RWPE1 (cell line): ENCODE data around the gene SMURF2.

Experiments
- CTCF ChIA-PET: fragments of 350-600 bp; sonication (Branson Sonifier 250); formaldehyde crosslinking; extraction: SDS; loops from one replicate; lab custom pipeline; 2021; lab: Yijun Ruan, JAX
- POLR2A ChIA-PET: fragments of 400-600 bp; formaldehyde crosslinking; extraction: SDS; loops from one replicate; lab custom pipeline; 2020; ENCODE audit warnings: antibody characterized with exemption; ENCODE audit not compliant: low non-redundant PET; lab: Yijun Ruan, JAX
- DNase-seq: peaks from one replicate; pipeline ENCODE4 v3.0.0; 2012; ENCODE audit warnings: low spot score
- H3K27ac ChIP-seq: fragments of 450-650 bp; 2 replicates; pipeline ENCODE4 v1.5.1; 2017
- CTCF ChIP-seq: fragments of 450-650 bp; conservative IDR thresholded peaks from 2 replicates; pipeline ENCODE4 v1.5.1; 2017; ENCODE audit warnings: low read depth, mild to moderate bottlenecking

Gene SMURF2

GRCh38 chr17:64500487-64500859 lies 161.6 kb downstream of the SMURF2 start:
- TF ChIP-seq CTCF: no peak
- no peak overlapping the region for H3K27ac ChIP-seq

GRCh38 chr17:64499805-64500486 lies 162.2 kb downstream of the SMURF2 start:
- no peak for DNase-seq
- TF ChIP-seq CTCF: no peak
- ChIA-PET POLR2A (no interaction called here), CTCF (no interaction called here)
- H3K27ac ChIP-seq: no peak overlapping the region

More at GRCh38 chr17:64500487-64500859, 161.6 kb downstream of the SMURF2 start:
- no peak for DNase-seq
- ChIA-PET POLR2A (no interaction called here), CTCF (no interaction called here)

GRCh38 chr17:64498308-64499203 lies 163.6 kb downstream of the SMURF2 start:
- no peak for DNase-seq
- H3K27ac ChIP-seq: no peak overlapping the region
- ChIA-PET POLR2A (no interaction called here), CTCF (interaction anchor here (0.7 kb wide), 1 partner anchor 57 kb away, joined by 4 read pairs; no protein-coding TSS in a partner anchor)
- TF ChIP-seq CTCF: no peak

GRCh38 chr17:64497565-64498035 lies 164.5 kb downstream of the SMURF2 start:
- peak; percentile 35 for DNase-seq
- POLR2A ChIA-PET: no interaction called here
- peak; percentile 24; the same call in 1 of the 2 replicates for TF ChIP-seq CTCF
- peak overlapping the region; percentile 90 for H3K27ac ChIP-seq
- CTCF ChIA-PET: interaction anchor here (0.7 to 1.1 kb wide), 2 partner anchors 39 to 58 kb away, joined by 3 to 4 read pairs; no protein-coding TSS in a partner anchor

- DNase-seq: peak; percentile 92
- POLR2A ChIA-PET: interaction anchor here (0.5 to 1.0 kb wide), 3 partner anchors 8 to 195 kb away, joined by 3 to 13 read pairs (median 4); no protein-coding TSS in a partner anchor
- peak within 1 kb of the TSS; percentile 90 for H3K27ac ChIP-seq
- CTCF ChIA-PET: interaction anchor here (0.5 to 1.5 kb wide), 6 partner anchors 26 to 172 kb away, joined by 3 to 6 read pairs (median 4); no protein-coding TSS in a partner anchor
- peak; percentile 74 for TF ChIP-seq CTCF
Measured at GRCh38 chr17:64496786-64497564, 165.1 kb downstream of the SMURF2 start, which contains the start of gene POLG2. TSS of gene POLG2 (minus strand) at chr17:64497054. CDS start at chr17:64496968, 86 bp downstream.
